Uterus (tissue), 4 donors: ENCODE measurements around the gene FGFRL1. TPM values are rescaled to one million over a fixed set of nuclear protein-coding genes. Genes with fewer than 3 reads are reported as not detected.

Experiments used
- DNase-seq, 2 donors: peaks; one replicate each; pipeline ENCODE4 v3.0.0-alpha.2; 2019 to 2020
- H3K27ac ChIP-seq, 2 donors: fragments of 200-600 bp; sonication (generic); 1 replicate in 1 of 2; 2 replicates in 1 of 2; pipeline ENCODE4 v1.5.1; 2016 to 2018
- H3K27me3 ChIP-seq, 2 donors: fragments of 200-600 bp; sonication (generic); one replicate each; pipeline ENCODE4 v1.5.1; 2018 to 2019; ENCODE audit warnings: control low read depth in 1 of 2
- H3K36me3 ChIP-seq, 2 donors: fragments of 200-600 bp; sonication (generic); one replicate each; pipeline ENCODE4 v1.5.1; 2019; ENCODE audit warnings: control low read depth in 1 of 2
- H3K4me1 ChIP-seq, 2 donors: fragments of 200-600 bp; sonication (generic); one replicate each; pipeline ENCODE4 v1.5.1; 2018 to 2019; ENCODE audit warnings: control low read depth in 1 of 2
- H3K4me3 ChIP-seq, 2 donors: fragments of 200-600 bp; sonication (generic); 1 replicate in 1 of 2; 2 replicates in 1 of 2; pipeline ENCODE4 v1.5.1; 2018 to 2019; ENCODE audit warnings: mild to moderate bottlenecking in 1 of 2
- H3K9me3 ChIP-seq, 2 donors: fragments of 200-600 bp; sonication (generic); one replicate each; pipeline ENCODE4 v1.5.1; 2019; ENCODE audit warnings: control low read depth in 1 of 2
- CTCF ChIP-seq, 4 experiments: fragments of 200-600 bp in 2 of 4; fragments of 450-650 bp in 2 of 4; sonication (generic) in 2 of 4; IDR thresholded peaks; one replicate each; pipeline ENCODE4 v1.5.1; 2016 to 2019; ENCODE audit warnings: antibody characterized with exemption in 4 of 4, mild to moderate bottlenecking in 2 of 4, moderate library complexity in 1 of 4
- POLR2A ChIP-seq, 2 donors: fragments of 450-650 bp; IDR thresholded peaks; one replicate each; pipeline ENCODE4 v1.6.1; 2016; ENCODE audit warnings: antibody characterized with exemption in 2 of 2, mild to moderate bottlenecking in 1 of 2, moderate library complexity in 1 of 2
- intact Hi-C: fragments of 100-400 bp; cut with DNase I; formaldehyde crosslinking; loops from one replicate; pipeline ENCODE4 v1.15.1; 2023; ENCODE audit warnings: low total_unique reads
- total RNA-seq, 4 donors: library from RNA; depleted of rRNA in 3 of 4; stranded (reverse); fragments of >200 nt in 3 of 4; gene quantifications; one replicate each; pipeline versions ENCODE4 v1.1.0 to v1.2.4, GENCODE V29; 2014 to 2023
- donor health status: DM: yes; HTN: yes; CAD: no.

The FGFRL1 gene
- total RNA-seq, 4 donors from 2014 or later = 2.8 to 24.8 (median 13.9) TPM

GRCh38 chr4:995311-996026 is 16.0 kb upstream of the FGFRL1 start:
- H3K9me3 ChIP-seq = no peaks in the 10 kb centered on the region
- no peaks in the 10 kb centered on the region for H3K36me3 ChIP-seq
- peaks cover 0 to 15% of the 10 kb centered on the region in 2 donors for H3K4me1 ChIP-seq
- TF ChIP-seq CTCF (IDR thresholded peaks at IDR 0.05) (no peak), POLR2A (IDR thresholded peaks at IDR 0.05) (no peak)
- H3K27ac ChIP-seq = no peak overlapping the region
- H3K27me3 ChIP-seq = peaks cover 0 to 9% of the 10 kb centered on the region in 2 donors
- no peak overlapping the region for H3K4me3 ChIP-seq
- DNase-seq = no peak
- intact Hi-C loops = no loop called here

GRCh38 chr4:996030-996996 is 15.1 kb upstream of the FGFRL1 start:
- peaks cover 0 to 15% of the 10 kb centered on the region in 2 donors for H3K4me1 ChIP-seq
- H3K4me3 ChIP-seq = no peak overlapping the region
- intact Hi-C loops = no loop called here
- no peak overlapping the region for H3K27ac ChIP-seq
- no peak for DNase-seq
- TF ChIP-seq POLR2A (IDR thresholded peaks at IDR 0.05) (no peak), CTCF (IDR thresholded peaks at IDR 0.05) (no peak)
- no peaks in the 10 kb centered on the region for H3K36me3 ChIP-seq
- H3K9me3 ChIP-seq = no peaks in the 10 kb centered on the region
- H3K27me3 ChIP-seq = peaks cover 0 to 11% of the 10 kb centered on the region in 2 donors

GRCh38 chr4:996997-997374 is 14.4 kb upstream of the FGFRL1 start:
- peaks cover 0 to 15% of the 10 kb centered on the region in 2 donors for H3K4me1 ChIP-seq
- H3K36me3 ChIP-seq = no peaks in the 10 kb centered on the region
- peak overlapping the region in 1 of 2 donors; percentile 18 for H3K4me3 ChIP-seq
- intact Hi-C loops = no loop called here
- no peak for DNase-seq
- TF ChIP-seq POLR2A (IDR thresholded peaks at IDR 0.05) (no peak), CTCF (IDR thresholded peaks at IDR 0.05) (no peak)
- no peaks in the 10 kb centered on the region for H3K9me3 ChIP-seq
- H3K27ac ChIP-seq = no peak overlapping the region
- H3K27me3 ChIP-seq = peaks cover 4 to 17% of the 10 kb centered on the region in 2 donors

- H3K27me3 ChIP-seq = peaks cover 9 to 23% of the 10 kb centered on the region in 2 donors
- intact Hi-C loops = no loop called here
- peak overlapping the region in 1 of 2 donors; percentile 18 for H3K4me3 ChIP-seq
- no peak for DNase-seq
- peaks cover 0 to 19% of the 10 kb centered on the region in 2 donors for H3K4me1 ChIP-seq
- H3K9me3 ChIP-seq = no peaks in the 10 kb centered on the region
- no peaks in the 10 kb centered on the region for H3K36me3 ChIP-seq
- TF ChIP-seq CTCF (IDR thresholded peaks at IDR 0.05) (no peak), POLR2A (IDR thresholded peaks at IDR 0.05) (no peak)
- no peak overlapping the region for H3K27ac ChIP-seq
Observed at GRCh38 chr4:997375-998071, 13.9 kb upstream of the FGFRL1 start.
